ENCODE data around the gene ZYG11A.

ZYG11A gene

DNA sequence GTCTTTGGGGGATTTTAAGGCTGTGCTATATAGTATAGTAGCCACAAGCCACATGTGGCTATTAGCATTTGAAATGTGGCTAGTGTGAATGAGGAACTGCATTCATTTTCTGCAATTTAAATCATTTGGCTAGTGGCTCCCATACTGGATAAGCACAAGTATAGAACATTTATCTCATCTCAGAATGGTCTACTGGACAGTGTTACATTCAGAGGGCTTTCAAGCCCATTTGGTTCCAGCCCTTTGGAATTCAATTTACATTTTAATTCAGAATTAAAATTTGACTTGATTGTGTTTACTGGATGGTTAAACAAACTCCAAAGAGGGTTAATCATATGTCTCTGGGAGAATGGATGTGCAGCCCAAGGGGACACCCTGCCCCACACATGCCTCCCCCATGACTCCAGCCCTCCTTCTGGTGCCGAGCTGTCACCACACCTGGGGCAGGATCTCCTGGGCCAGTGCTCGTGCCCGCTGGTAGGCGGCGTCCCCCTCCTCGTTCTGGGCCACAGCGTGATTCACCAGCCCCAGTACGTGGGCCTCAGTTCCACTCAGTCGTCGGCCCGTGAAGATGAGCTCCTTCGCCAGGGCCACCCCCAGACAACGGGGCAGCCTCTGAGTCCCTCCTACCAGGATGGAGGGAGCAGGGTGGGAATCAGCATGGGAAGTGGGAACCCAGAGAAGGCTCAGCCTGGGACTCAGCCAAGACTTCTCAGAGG is 61.8 kb downstream of the ZYG11A start:
- no peak overlapping the region for H3K4me3 Mint-ChIP-seq
- no peaks in the 10 kb centered on the region for H3K4me1 Mint-ChIP-seq (ENCODE audit: low read depth)
- no peaks in the 10 kb centered on the region for H3K9me3 Mint-ChIP-seq (ENCODE audit: low read depth)
- H3K36me3 Mint-ChIP-seq = no peaks in the 10 kb centered on the region
- H3K27ac Mint-ChIP-seq = no peak overlapping the region
- no peaks in the 10 kb centered on the region for H3K27me3 Mint-ChIP-seq

GRCh38 chr1:52904927-52905698 is 62.6 kb downstream of the ZYG11A start:
- H3K27ac Mint-ChIP-seq = no peak overlapping the region
- H3K4me3 Mint-ChIP-seq = no peak overlapping the region
- no peaks in the 10 kb centered on the region for H3K27me3 Mint-ChIP-seq

GRCh38 chr1:52906135-52906603 is 63.6 kb downstream of the ZYG11A start:
- no peaks in the 10 kb centered on the region for H3K9me3 Mint-ChIP-seq (ENCODE audit: low read depth)

More at GRCh38 chr1:52904927-52905698, 62.6 kb downstream of the ZYG11A start:
- Mint-ChIP-seq H3K4me1 (ENCODE audit: low read depth) (no peaks in the 10 kb centered on the region), H3K9me3 (ENCODE audit: low read depth) (no peaks in the 10 kb centered on the region), H3K36me3 (peaks cover 4% of the 10 kb centered on the region)

DNA sequence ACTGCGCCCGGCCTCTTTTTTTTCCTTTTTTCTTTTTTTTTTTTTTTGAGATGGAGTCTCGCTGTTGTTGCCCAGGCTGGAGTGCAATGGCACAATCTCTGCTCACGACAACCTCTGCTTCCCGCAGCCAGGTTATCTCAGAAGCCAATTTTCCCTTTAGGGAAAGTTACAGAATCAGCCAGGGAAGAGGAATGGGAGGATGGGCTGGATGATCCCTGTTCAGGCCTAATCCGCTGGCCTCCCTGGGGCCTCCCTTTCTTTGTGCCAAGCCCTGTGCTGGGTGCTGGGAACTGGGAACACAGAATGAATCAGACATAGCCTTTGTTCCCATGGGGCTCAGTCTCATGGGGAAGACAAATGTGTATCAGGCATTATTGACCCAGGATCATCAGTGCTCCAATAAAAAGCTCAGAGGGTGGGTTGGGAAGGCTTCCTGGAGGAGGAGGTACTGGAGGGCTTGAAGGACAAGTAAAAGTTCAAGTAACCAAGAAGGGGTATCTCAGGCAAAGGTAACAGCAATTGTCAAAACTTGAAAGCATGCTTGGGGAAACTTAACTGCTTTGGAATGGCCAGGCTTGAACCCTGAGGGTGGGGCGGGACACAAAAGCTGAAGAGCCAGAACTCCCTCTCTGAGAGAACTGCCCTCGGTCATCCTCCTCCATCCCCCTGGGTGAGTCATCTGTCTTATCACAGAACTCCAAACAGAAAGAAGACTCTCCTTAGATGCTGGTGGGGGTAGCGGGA is 64.7 kb downstream of the ZYG11A start:
- H3K27ac Mint-ChIP-seq = no peak overlapping the region
- H3K4me3 Mint-ChIP-seq = no peak overlapping the region
- H3K4me1 Mint-ChIP-seq (ENCODE audit: low read depth) = no peaks in the 10 kb centered on the region
- peaks cover 4% of the 10 kb centered on the region for H3K36me3 Mint-ChIP-seq
- H3K27me3 Mint-ChIP-seq = no peaks in the 10 kb centered on the region
- H3K9me3 Mint-ChIP-seq (ENCODE audit: low read depth) = no peaks in the 10 kb centered on the region

More at GRCh38 chr1:52906135-52906603, 63.6 kb downstream of the ZYG11A start:
- peaks cover 4% of the 10 kb centered on the region for H3K36me3 Mint-ChIP-seq
- no peaks in the 10 kb centered on the region for H3K27me3 Mint-ChIP-seq
- no peak overlapping the region for H3K4me3 Mint-ChIP-seq
- H3K27ac Mint-ChIP-seq = no peak overlapping the region
- H3K4me1 Mint-ChIP-seq (ENCODE audit: low read depth) = no peaks in the 10 kb centered on the region

GRCh38 chr1:52907812-52908153 is 65.2 kb downstream of the ZYG11A start:
- H3K9me3 Mint-ChIP-seq (ENCODE audit: low read depth) = no peaks in the 10 kb centered on the region
- H3K4me3 Mint-ChIP-seq = no peak overlapping the region
- no peaks in the 10 kb centered on the region for H3K4me1 Mint-ChIP-seq (ENCODE audit: low read depth)
- H3K27me3 Mint-ChIP-seq = no peaks in the 10 kb centered on the region
- H3K27ac Mint-ChIP-seq = no peak overlapping the region
- peaks cover 4% of the 10 kb centered on the region for H3K36me3 Mint-ChIP-seq

- H3K9me3 Mint-ChIP-seq (ENCODE audit: low read depth) = no peaks in the 10 kb centered on the region
- H3K4me1 Mint-ChIP-seq (ENCODE audit: low read depth) = no peaks in the 10 kb centered on the region
- no peaks in the 10 kb centered on the region for H3K27me3 Mint-ChIP-seq
- peaks cover 4% of the 10 kb centered on the region for H3K36me3 Mint-ChIP-seq
- no peak overlapping the region for H3K4me3 Mint-ChIP-seq
- H3K27ac Mint-ChIP-seq = no peak overlapping the region
Measured at GRCh38 chr1:52911541-52911940, 69.0 kb downstream of the ZYG11A start.

- Mint-ChIP-seq H3K36me3 (peaks cover 4% of the 10 kb centered on the region), H3K27me3 (no peaks in the 10 kb centered on the region), H3K9me3 (ENCODE audit: low read depth) (no peaks in the 10 kb centered on the region), H3K27ac (no peak overlapping the region), H3K4me1 (ENCODE audit: low read depth) (no peaks in the 10 kb centered on the region), H3K4me3 (no peak overlapping the region)
Measured at GRCh38 chr1:52913014-52913413, 70.5 kb downstream of the ZYG11A start.

DNA sequence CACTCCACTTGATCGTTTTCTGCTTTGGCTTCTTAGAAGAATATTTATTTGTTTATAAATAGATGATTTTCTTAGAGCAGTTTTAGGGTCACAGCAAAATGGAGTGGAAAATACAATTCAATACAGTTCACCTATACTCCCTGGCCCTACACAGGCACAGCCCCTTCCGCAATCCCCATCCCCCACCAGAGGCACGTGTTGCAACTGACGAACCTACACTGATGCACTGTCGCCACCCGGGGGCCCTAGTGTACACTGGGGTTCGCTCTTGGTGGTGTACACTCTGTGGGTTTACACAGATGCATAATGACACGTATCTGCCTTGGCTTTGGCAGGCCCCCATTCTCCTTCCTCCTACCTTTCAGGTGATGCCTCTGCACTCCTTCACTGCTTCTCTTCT is 71.0 kb downstream of the ZYG11A start:
- Mint-ChIP-seq H3K36me3 (peaks cover 4% of the 10 kb centered on the region), H3K4me3 (no peak overlapping the region), H3K27ac (no peak overlapping the region), H3K27me3 (no peaks in the 10 kb centered on the region), H3K9me3 (ENCODE audit: low read depth) (no peaks in the 10 kb centered on the region), H3K4me1 (ENCODE audit: low read depth) (no peaks in the 10 kb centered on the region)

DNA sequence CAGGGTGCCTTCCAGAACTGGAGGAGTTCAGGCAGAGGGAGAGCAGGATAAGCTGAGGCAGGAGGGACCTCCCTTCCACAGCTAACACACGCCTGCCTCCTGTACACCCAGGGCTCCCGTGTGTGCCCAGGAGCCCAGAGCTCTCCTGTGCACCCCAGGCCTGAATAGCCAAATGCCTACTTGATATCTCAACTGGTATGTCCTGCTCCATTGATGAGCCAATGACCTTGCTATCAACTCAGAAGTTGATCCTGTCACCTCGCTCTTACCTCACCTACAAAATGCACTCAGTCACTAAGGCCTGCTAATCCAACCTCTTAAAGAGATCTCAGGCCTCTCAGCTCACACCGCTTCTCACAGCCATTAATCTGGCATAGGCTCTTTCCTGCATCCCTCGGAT is 71.9 kb downstream of the ZYG11A start:
- no peaks in the 10 kb centered on the region for H3K27me3 Mint-ChIP-seq

DNA sequence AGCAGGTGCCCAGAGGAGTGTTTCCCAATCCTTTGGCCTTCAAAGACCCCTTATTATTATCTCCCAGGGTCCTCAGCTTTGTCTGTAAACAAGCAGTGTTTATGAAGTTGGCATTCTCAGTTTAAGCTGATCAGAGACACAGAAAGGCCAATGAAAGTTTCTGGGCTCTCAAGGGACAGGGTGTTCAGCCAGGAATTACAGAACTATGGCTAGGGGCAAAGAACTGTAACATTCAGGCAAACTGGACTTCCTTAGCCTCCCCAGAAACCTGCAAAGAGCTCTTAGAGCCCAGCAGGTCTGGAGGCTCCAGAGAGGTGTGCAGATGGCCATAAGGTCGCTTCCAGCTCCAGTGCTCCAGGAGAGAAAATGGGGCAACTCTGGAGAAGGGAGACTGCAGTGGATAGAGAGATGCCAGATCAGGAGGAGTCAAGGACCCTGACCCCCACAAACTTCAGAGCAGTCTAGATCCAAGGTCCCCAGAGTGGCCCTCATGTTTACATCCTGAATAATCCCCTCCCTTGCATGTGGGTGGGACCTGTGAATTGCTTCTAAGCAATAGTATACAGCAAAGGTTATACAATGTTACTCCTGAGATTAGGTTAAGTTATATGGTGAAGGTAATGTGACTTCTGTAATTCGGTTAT is 72.8 kb downstream of the ZYG11A start:
- Mint-ChIP-seq H3K36me3 (no peaks in the 10 kb centered on the region), H3K27ac (no peak overlapping the region), H3K27me3 (no peaks in the 10 kb centered on the region)

More for the DNA sequence above, 71.9 kb downstream of the ZYG11A start:
- H3K27ac Mint-ChIP-seq = no peak overlapping the region
- H3K4me3 Mint-ChIP-seq = no peak overlapping the region
- no peaks in the 10 kb centered on the region for H3K9me3 Mint-ChIP-seq (ENCODE audit: low read depth)
- H3K4me1 Mint-ChIP-seq (ENCODE audit: low read depth) = peaks cover 8% of the 10 kb centered on the region
- H3K36me3 Mint-ChIP-seq = peaks cover 4% of the 10 kb centered on the region

GRCh38 chr1:52915855-52916220 is 73.3 kb downstream of the ZYG11A start:
- Mint-ChIP-seq H3K36me3 (no peaks in the 10 kb centered on the region), H3K27me3 (no peaks in the 10 kb centered on the region), H3K4me3 (no peak overlapping the region), H3K27ac (no peak overlapping the region), H3K9me3 (ENCODE audit: low read depth) (no peaks in the 10 kb centered on the region), H3K4me1 (ENCODE audit: low read depth) (peaks cover 20% of the 10 kb centered on the region)

More for the DNA sequence above, 72.8 kb downstream of the ZYG11A start:
- Mint-ChIP-seq H3K9me3 (ENCODE audit: low read depth) (no peaks in the 10 kb centered on the region), H3K4me1 (ENCODE audit: low read depth) (peaks cover 16% of the 10 kb centered on the region), H3K4me3 (no peak overlapping the region)

GRCh38 chr1:52916241-52916975 is 73.8 kb downstream of the ZYG11A start:
- Mint-ChIP-seq H3K9me3 (ENCODE audit: low read depth) (no peaks in the 10 kb centered on the region), H3K27me3 (no peaks in the 10 kb centered on the region), H3K4me1 (ENCODE audit: low read depth) (peaks cover 20% of the 10 kb centered on the region), H3K27ac (no peak overlapping the region), H3K4me3 (no peak overlapping the region), H3K36me3 (no peaks in the 10 kb centered on the region)

DNA sequence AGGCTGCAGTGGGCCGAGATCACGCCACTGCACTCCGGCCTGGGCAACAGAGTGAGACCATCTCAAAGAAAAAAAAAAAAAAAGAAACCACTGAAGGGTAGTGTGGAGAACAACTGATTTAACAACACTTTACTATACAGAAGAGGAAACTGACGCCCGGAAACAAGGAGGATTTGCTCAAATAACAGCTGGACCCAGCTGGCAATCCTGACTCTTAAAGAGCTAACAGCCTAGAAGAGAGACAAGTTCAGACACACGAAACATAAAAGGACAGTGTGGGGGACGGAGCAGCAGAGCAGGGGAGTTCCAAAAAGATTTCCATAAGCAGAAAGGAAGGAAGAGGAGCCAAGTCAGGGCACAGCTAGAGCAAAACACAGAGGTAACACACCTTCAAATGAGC is 74.6 kb downstream of the ZYG11A start:
- Mint-ChIP-seq H3K27ac (no peak overlapping the region), H3K9me3 (ENCODE audit: low read depth) (no peaks in the 10 kb centered on the region), H3K4me1 (ENCODE audit: low read depth) (peaks cover 24% of the 10 kb centered on the region)

DNA sequence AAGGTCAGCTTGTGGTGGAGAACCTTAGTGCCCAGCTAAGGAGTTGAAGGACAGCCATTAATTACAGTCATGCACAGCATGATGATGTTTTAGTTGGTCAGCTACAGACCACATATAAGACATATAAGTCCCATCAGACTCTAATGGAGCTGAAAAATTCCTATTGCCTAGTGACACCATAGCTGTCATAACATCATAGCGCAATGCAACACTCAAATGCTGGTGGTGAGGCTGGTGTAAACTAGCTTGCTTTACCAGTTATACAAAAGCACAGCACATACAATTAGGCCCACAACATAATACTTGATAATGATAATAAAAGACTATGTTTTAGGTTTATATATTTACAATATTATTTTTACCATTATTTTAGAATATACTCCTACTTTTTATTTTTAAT is 75.0 kb downstream of the ZYG11A start:
- no peaks in the 10 kb centered on the region for H3K9me3 Mint-ChIP-seq (ENCODE audit: low read depth)
- H3K4me3 Mint-ChIP-seq = no peak overlapping the region
- no peak overlapping the region for H3K27ac Mint-ChIP-seq
- no peaks in the 10 kb centered on the region for H3K27me3 Mint-ChIP-seq
- peaks cover 27% of the 10 kb centered on the region for H3K4me1 Mint-ChIP-seq (ENCODE audit: low read depth)
- H3K36me3 Mint-ChIP-seq = no peaks in the 10 kb centered on the region

More for the DNA sequence above, 74.6 kb downstream of the ZYG11A start:
- H3K36me3 Mint-ChIP-seq = no peaks in the 10 kb centered on the region
- no peaks in the 10 kb centered on the region for H3K27me3 Mint-ChIP-seq
- H3K4me3 Mint-ChIP-seq = no peak overlapping the region
